ENCODE data around the gene POU4F3.

POU4F3 gene

GRCh38 chr5:146339715-146340259 is 1.1 kb downstream of the POU4F3 start:
- no peak for DNase-seq (ENCODE audit: low read depth, low spot score)

DNA sequence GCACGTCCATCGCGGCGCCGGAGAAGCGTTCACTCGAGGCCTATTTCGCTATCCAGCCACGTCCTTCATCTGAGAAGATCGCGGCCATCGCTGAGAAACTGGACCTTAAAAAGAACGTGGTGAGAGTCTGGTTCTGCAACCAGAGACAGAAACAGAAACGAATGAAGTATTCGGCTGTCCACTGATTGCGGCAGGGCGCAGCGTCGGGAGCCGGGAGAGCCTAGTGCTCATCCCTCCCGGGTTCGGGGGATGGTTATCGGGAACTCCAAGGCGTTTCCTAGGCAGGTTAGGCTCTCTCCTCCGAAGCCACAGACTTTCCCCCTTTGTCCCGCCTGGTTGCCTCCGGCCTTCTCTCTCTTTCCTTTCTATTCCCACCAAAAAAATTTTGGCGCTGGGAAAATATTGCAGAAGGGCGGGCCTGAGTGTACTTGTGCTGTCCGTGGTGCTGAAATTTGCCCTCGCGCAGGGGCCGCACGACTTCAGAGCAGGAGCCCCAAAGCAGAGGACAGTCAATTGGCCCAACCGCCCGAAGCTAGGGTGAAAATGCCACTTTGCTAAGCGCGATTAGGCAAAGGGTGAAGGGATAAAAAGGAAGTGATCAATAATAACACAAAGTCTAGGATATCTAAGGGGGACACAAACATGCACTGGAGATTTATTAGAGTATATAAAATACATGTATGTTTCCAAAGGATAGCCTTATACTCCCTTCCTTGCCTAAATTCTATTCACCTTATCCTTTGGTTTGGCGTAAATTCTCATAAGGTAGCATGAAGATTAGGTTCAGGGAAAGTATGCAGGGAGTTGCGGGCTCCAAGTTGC is 1.8 kb downstream of the POU4F3 start:
- DNase-seq (ENCODE audit: low read depth, low spot score) = peak; percentile 84

GRCh38 chr5:146341854-146342253 is 3.2 kb downstream of the POU4F3 start:
- DNase-seq (ENCODE audit: low read depth, low spot score) = no peak

DNA sequence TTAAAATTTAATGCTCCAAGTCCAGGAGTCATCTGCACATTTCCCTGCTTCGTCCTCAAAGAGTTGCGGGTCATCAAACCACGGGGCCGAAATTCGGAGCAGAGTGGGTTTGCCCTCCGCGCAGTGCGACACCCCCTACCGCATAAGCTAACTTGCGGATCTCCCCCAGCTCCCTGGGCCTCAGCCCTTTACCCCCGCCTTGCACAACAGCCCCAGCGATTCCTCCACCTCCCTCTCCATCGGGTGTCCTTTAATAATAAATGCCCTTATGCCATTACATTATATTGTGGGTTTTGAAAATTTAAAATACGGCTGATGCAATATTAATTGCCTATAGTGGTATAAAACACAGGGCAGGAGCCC is 3.9 kb downstream of the POU4F3 start:
- no peak for DNase-seq (ENCODE audit: low read depth, low spot score)

- DNase-seq (ENCODE audit: low read depth, low spot score) = peak; percentile 65
Measured at GRCh38 chr5:146342882-146343865, 4.5 kb downstream of the POU4F3 start.

DNA sequence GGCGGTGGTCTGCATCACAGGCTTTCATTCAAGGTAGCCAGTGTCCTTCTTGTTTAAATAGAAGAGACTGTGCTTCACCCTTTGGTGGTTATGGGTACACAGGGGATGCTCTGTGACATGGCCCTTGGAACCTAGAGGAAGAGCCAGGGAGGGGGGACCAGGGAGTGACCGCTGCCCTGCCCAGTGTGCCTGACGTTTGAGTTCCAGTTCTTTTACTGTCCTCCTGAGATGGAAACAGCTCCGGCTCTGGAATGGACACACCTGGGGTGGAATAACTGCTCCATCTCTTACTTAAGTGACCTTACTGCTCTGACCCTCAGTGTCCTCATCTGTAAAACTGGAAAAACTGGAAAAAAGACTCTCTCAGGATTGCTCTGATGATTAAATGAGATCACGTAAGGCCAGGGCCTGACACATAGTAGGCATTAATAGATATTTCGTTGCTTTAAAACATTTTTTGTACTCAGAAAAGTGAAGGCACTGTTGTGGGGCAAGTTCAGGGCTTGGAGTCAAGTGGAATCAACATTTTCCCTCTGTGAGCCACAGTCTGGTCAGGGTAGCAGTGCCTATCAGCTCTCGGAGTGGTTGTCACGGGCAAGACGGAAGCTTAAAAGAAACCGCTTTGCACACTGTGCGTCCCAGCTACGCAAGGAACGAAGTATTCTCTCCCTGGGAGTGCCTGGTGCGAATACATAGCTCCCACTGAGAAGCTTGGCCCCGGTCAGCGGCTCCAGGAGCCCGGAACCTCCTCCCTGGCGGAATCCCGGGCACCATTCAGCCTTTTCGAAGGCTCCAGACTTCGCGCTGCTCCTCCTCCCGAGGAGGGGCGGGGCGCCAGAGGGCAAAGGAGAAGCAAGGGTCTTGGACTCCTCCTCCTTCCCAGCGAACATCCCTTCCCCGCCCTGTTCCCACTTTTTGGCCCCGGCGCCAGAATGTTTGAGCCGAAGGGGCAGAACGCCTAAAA is 5.8 kb downstream of the POU4F3 start:
- DNase-seq (ENCODE audit: low read depth, low spot score) = peak; percentile 85

GRCh38 chr5:146345240-146345577 is 6.6 kb downstream of the POU4F3 start:
- DNase-seq (ENCODE audit: low read depth, low spot score) = no peak

DNA sequence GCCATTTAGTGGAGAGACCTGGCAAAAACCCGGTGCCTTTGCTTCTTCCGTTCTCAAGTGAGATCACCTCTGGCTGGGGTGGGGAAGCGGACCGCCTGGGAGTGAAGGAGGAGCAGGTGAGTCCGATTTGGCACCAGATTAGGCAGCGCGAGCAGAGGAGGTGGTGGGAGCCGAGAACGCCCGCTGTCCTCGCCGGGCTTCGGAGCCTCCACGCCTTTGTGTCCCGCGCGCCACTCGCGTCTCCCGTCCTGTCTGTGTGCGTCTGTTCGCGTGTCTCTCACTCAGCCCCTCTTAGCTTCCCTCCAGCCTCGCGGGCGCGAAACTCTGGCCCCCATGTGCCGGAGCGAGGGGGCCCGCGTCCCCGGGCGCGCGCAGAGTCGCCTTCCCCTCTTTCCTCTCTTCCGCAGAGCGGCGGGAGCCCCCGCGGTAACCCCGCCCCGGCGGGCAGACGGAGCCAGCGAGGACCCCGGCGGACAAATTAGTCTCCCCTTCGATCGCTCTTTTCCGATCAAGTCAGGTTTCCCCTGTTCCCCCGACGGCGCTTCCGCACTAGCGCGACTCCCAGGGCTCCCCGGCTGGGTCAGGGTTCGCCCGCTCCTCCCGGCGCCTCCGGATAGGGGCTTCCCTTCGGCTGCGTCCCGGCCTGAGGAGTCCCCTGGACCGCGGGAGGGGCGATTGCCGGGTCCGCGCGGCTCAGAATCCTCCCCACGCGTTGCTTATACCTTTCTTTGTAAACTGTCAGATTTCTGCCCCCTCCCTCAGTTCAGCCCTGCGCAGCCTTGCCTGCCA is 7.1 kb downstream of the POU4F3 start:
- DNase-seq (ENCODE audit: low read depth, low spot score) = peak; percentile 52

GRCh38 chr5:146357126-146357525 is 18.5 kb downstream of the POU4F3 start:
- no peak for DNase-seq (ENCODE audit: low read depth, low spot score)

DNA sequence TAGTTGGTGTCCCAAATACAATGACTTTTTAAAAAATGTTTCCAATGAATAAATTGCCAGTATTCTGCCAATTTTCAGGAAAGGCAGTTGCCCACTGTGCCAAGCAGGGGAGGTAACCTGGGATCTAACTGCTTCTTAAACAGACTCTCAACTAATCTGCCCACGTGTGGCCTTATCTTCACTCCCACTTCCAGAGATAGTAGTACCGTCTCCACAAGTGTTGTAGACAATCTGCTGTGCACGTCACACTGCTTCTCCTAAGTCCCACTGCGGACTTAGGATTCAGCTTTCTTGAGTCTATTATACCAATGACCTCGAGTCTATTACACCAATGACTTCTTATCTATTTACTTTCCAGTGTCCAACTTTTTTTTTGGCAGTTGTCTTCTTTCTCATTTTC is 21.2 kb downstream of the POU4F3 start:
- no peak for DNase-seq (ENCODE audit: low read depth, low spot score)

DNA sequence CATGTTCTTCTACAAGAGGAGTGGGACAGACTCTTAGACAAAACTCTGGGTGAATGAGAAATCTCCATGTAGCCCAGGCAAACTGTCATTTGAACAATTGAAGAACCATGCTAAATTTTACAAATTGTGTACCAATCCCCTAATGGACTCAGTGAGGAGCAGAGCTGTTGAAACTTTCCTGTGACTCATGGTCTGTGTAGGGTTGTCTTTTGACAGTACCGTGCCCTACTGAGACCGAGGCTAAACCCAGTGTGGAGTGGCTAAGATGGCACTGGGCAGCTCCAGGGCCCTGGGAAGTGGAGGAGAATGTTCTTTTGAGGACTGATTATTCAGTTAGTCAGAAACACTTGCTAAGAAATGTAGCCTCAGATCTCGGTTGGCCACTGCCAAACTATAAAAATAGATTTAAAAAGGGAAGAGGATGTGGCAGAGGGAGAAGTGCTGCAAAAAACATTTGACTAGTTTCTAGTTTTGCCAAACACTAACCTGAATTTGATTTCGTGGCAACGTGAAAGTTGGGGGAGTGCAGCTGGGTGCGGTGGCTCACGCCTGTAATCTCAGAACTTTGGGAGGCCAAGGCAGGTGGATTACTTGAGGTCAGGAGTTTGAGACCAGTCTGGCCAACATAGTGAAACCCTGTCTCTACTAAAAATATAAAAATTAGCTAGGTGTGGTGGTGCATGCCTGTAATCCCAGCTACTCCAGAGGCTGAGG is 24.7 kb downstream of the POU4F3 start:
- DNase-seq (ENCODE audit: low read depth, low spot score) = no peak

GRCh38 chr5:146365618-146366017 is 27.0 kb downstream of the POU4F3 start:
- DNase-seq (ENCODE audit: low read depth, low spot score) = no peak

GRCh38 chr5:146366904-146367303 is 28.3 kb downstream of the POU4F3 start:
- no peak for DNase-seq (ENCODE audit: low read depth, low spot score)

- DNase-seq (ENCODE audit: low read depth, low spot score) = no peak
Measured at GRCh38 chr5:146368137-146368536, 29.5 kb downstream of the POU4F3 start.

DNA sequence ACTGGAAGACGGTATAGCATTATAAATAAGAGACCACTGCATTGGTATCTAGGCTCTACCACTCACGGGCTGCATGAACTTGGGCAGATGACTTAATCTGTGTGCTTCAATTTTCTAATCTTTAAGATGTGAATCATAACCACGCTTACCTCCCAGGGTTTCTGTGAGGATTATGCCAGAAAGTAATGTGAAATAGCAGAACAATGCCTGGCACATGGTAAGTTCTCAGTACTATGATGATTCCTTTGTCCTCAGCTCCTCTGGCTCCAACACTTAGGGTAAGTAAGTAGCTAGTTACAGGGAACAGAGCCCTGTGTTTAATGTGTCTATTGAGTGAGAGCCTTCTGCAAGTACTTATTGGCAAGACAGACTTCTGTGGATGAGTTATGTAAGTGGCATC is 31.1 kb downstream of the POU4F3 start:
- DNase-seq (ENCODE audit: low read depth, low spot score) = no peak

DNA sequence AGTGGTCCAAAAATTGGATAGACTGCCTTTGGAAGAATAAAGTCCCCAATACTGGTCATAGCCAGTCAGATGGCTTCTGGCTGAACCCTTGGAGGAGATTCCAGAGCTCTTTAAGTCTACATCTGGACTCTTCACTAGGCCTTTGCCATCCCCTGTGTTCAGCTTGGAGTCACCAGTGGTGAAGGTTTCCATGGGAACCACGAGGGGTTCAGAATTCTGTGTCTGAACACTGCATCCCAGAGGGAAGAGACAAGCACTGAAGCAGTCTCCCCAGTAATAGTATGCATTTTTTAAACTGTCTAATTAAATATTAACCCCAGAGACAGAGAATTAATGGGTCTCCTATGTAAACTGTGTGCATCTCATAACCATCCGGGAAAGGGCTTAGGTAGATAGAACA is 38.2 kb downstream of the POU4F3 start:
- DNase-seq (ENCODE audit: low read depth, low spot score) = no peak

DNA sequence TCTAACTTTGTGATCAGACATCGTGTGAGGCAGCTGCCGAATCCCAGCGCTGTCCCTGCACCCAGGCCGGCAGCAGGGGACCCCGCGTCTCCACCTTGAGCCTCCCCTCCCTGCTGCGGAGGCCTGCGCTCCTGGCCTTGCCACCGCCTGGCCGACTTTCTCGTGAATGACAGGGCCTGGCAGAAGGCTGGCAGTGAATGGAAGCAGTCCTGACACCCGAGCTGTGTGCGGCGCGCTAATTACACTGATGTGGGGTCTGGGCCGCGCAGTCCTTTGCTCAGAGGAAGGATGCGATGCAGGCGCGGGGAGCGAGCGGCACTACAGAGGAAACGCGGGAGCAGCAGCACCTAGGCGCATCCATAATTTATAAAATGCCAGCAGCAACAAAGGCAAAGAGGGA is 40.3 kb downstream of the POU4F3 start:
- no peak for DNase-seq (ENCODE audit: low read depth, low spot score)

DNA sequence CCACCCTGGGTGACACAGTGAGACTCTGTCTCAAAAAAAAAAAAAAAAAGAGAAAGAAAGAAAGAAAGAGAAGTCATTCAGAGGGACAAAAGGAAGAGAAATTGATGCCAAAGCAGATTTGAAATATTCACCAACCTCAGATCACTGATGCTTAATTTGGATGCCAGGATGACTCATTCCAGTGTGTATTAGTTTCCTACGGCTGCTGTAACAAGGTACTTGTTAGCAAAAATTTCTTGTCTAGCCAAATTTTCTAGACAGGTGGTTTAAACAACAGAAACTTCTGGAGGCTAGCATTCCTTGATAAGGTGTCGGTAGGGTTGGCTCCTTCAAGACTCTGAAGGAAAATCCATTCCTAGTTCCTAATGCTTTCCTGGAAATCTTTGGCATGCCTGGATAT is 42.1 kb downstream of the POU4F3 start:
- no peak for DNase-seq (ENCODE audit: low read depth, low spot score)

DNA sequence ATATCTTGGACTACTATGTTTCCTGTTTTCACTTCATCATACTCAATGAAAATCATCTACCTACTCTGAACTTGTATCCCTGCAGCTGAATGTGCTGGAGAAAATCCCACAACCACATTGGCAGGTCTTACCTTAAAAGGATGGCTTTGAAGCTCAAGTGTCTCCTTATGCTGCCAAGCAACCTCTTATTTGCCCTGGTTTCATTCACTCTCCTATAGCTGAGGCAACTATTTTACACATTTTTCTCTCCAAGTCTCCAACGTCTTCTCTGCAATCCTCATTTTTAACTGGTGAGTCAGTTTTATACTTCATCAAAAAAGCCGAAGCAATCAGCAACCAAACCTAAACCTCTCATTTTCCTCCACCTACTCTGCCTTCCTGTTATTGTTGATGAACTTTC is 49.7 kb downstream of the POU4F3 start:
- DNase-seq (ENCODE audit: low read depth, low spot score) = no peak

- DNase-seq (ENCODE audit: low read depth, low spot score) = peak; percentile 44
Measured at GRCh38 chr5:146390469-146390868, 51.8 kb downstream of the POU4F3 start.

Measured in ELF-1 (cell line).